Bronchial epithelial cell (primary cell): ENCODE results near the gene SCARF2. TPM values are rescaled to one million over a fixed set of nuclear protein-coding genes. Genes with fewer than 3 reads are reported as not detected.
"Not testable (repeated sequence)": the region's sequence is repeated elsewhere in the genome, so short reads cannot be mapped to it uniquely, and the experiment has no call there.

Source experiments
- DNase-seq: peaks from one replicate; pipeline ENCODE4 v3.0.0-alpha.2; 2010; ENCODE audit warnings: low read depth
- FAIRE-seq: peaks from 2 replicates; lab custom pipeline; 2011; peaks lifted over from hg19 to GRCh38; lab: Jason Lieb, UNC
- H3K27me3 ChIP-seq: 2 replicates; pipeline ENCODE4 v1.5.1; 2011; ENCODE audit warnings: low read length; ENCODE audit not compliant: control insufficient read depth, insufficient read depth
- H3K36me3 ChIP-seq: 2 replicates; pipeline ENCODE4 v1.5.1; 2011; ENCODE audit warnings: low read length; ENCODE audit not compliant: control insufficient read depth, insufficient read depth
- H3K4me3 ChIP-seq: 2 replicates; pipeline ENCODE4 v1.5.1; 2011; ENCODE audit warnings: mild to moderate bottlenecking, low read depth, low read length, control low read depth
- total RNA-seq: library from RNA; depleted of rRNA; stranded (reverse); fragments of >200 nt; gene quantifications from 2 replicates; pipeline ENCODE4 v1.2.1, GENCODE V29; 2014
- TF ChIP-seq, protein P1 (sequence below): IDR thresholded peaks from 2 replicates; pipeline ENCODE4 v1.5.1; 2011; ENCODE audit warnings: mild to moderate bottlenecking, moderate library complexity, low read length, control low read depth, inconsistent platforms; ENCODE audit not compliant: insufficient read depth, severe bottlenecking

Gene SCARF2
- total RNA-seq, 1 donor from 2014 or later, result 0.53 TPM

- no peak for FAIRE-seq
- TF ChIP-seq, protein P1, sequence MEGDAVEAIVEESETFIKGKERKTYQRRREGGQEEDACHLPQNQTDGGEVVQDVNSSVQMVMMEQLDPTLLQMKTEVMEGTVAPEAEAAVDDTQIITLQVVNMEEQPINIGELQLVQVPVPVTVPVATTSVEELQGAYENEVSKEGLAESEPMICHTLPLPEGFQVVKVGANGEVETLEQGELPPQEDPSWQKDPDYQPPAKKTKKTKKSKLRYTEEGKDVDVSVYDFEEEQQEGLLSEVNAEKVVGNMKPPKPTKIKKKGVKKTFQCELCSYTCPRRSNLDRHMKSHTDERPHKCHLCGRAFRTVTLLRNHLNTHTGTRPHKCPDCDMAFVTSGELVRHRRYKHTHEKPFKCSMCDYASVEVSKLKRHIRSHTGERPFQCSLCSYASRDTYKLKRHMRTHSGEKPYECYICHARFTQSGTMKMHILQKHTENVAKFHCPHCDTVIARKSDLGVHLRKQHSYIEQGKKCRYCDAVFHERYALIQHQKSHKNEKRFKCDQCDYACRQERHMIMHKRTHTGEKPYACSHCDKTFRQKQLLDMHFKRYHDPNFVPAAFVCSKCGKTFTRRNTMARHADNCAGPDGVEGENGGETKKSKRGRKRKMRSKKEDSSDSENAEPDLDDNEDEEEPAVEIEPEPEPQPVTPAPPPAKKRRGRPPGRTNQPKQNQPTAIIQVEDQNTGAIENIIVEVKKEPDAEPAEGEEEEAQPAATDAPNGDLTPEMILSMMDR, result no peak
- DNase-seq, result no peak
- Histone ChIP-seq H3K36me3 (peaks cover 2% of the 10 kb centered on the region), H3K27me3 (no peaks in the 10 kb centered on the region), H3K4me3 (no peak overlapping the region)
Observed at GRCh38 chr22:20456722-20457076, 19.1 kb upstream of the SCARF2 start.

- Histone ChIP-seq H3K27me3 (no peaks in the 10 kb centered on the region), H3K4me3 (no peak overlapping the region), H3K36me3 (peaks cover 2% of the 10 kb centered on the region)
- TF ChIP-seq, protein P1, result peak; percentile 97
- peak; percentile 67 for DNase-seq
- FAIRE-seq, result no peak
Observed at GRCh38 chr22:20456064-20456721, 18.6 kb upstream of the SCARF2 start.

- H3K4me3 ChIP-seq, result no peak overlapping the region
- DNase-seq (peak; percentile 8), FAIRE-seq (no peak)
- H3K27me3 ChIP-seq, result no peaks in the 10 kb centered on the region
- peaks cover 2% of the 10 kb centered on the region for H3K36me3 ChIP-seq
- TF ChIP-seq, protein P1, result no peak
Observed at GRCh38 chr22:20455709-20456063, 18.1 kb upstream of the SCARF2 start.

- Histone ChIP-seq H3K36me3 (peaks cover 2% of the 10 kb centered on the region), H3K4me3 (no peak overlapping the region), H3K27me3 (no peaks in the 10 kb centered on the region)
- DNase-seq (no peak), FAIRE-seq (no peak)
- TF ChIP-seq, protein P1, result no peak
Observed at GRCh38 chr22:20453222-20453621, 15.6 kb upstream of the SCARF2 start.

DNA sequence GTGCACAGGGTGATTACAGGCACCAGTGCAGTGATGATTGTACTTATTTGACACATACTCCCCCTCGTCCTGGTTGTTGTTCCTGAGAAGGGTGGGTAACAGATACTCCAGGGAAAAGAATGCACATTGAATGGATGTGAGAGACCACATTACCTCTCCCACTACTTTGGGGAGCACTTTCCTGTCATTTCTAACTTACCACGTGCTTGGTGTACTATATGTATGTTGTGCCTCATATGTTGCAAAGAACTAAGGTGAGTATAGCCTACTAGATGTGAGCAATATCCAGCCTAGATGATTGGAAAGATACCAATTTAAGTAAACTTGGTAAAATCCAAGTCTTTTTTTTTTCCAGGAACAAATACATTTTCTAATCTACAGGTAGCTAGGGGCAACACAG is 14.3 kb upstream of the SCARF2 start:
- FAIRE-seq (no peak), DNase-seq (no peak)
- Histone ChIP-seq H3K4me3 (no peak overlapping the region), H3K27me3 (no peaks in the 10 kb centered on the region), H3K36me3 (no peaks in the 10 kb centered on the region)
- TF ChIP-seq, protein P1, result no peak

DNA sequence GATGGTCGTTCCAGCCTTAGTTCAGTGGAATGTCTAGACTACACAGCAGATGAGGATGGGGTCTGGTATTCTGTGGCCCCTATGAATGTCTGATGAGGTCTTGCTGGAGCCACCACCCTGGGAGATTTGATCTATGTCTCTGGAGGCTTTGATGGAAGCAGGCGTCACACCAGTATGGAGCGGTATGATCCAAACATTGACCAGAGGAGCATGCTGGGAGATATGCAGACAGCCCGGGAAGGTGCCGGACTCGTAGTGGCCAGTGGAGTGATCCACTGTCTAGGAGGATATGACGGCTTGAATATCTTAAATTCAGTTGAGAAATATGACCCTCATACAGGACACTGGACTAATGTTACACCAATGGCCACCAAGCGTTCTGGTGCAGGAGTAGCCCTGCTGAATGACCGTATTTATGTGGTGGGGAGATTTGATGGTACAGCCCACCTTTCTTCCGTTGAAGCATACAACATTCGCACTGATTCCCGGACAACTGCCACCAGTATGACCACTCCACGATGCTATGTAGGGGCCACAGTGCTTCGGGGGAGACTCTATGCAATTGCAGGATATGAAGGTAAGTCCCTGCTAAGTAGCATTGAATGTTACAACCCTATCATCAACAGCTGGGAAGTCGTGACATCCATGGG is 13.6 kb upstream of the SCARF2 start:
- not testable (repeated sequence) for H3K4me3 ChIP-seq, H3K36me3 ChIP-seq, H3K27me3 ChIP-seq, DNase-seq
- FAIRE-seq, result peak; percentile 97
